Osteoblast (primary cell): Measurements from ENCODE around the gene UHRF2. TPM values are rescaled to one million over a fixed set of nuclear protein-coding genes. Genes with fewer than 3 reads are reported as not detected.

Experiments used
- DNase-seq: peaks from one replicate; pipeline ENCODE4 v3.0.0; 2011; ENCODE audit warnings: low spot score, mixed read lengths; ENCODE audit not compliant: insufficient read length; ENCODE audit errors: missing footprints
- H2AFZ ChIP-seq: 2 replicates; pipeline ENCODE4 v1.6.0; 2011; ENCODE audit warnings: mild to moderate bottlenecking, low read length
- H3K27ac ChIP-seq: 2 replicates; pipeline ENCODE4 v1.5.1; 2011; ENCODE audit warnings: mild to moderate bottlenecking, low read depth, low read length, moderate library complexity
- H3K27me3 ChIP-seq: 2 replicates; pipeline ENCODE4 v1.6.0; 2012; ENCODE audit warnings: mild to moderate bottlenecking, control low read depth, inconsistent platforms, low read length, moderate library complexity; ENCODE audit not compliant: insufficient read depth
- H3K36me3 ChIP-seq: 2 replicates; pipeline ENCODE4 v1.5.1; 2011; ENCODE audit warnings: mild to moderate bottlenecking, low read length, control low read depth, moderate library complexity; ENCODE audit not compliant: insufficient read depth
- H3K4me1 ChIP-seq: 2 replicates; pipeline ENCODE4 v1.5.1; 2011; ENCODE audit warnings: mild to moderate bottlenecking, low read length, control low read depth, moderate library complexity; ENCODE audit not compliant: insufficient read depth
- H3K4me2 ChIP-seq: 2 replicates; pipeline ENCODE4 v1.6.0; 2011; ENCODE audit warnings: mild to moderate bottlenecking, low read length; ENCODE audit not compliant: insufficient read depth
- H3K4me3 ChIP-seq: fragments of 200-600 bp; sonication (generic); 3 replicates; pipeline ENCODE4 v1.5.1; 2012; ENCODE audit warnings: mild to moderate bottlenecking, low read length, inconsistent platforms; ENCODE audit not compliant: insufficient read depth
- H3K79me2 ChIP-seq: 2 replicates; pipeline ENCODE4 v1.6.0; 2012; ENCODE audit warnings: mild to moderate bottlenecking, low read length, control low read depth, inconsistent platforms; ENCODE audit not compliant: insufficient read depth
- H3K9me3 ChIP-seq: 2 replicates; pipeline ENCODE4 v1.5.1; 2011; ENCODE audit warnings: low read depth, low read length, control low read depth
- H4K20me1 ChIP-seq: 2 replicates; pipeline ENCODE4 v1.6.0; 2012; ENCODE audit warnings: mild to moderate bottlenecking, low read length, control low read depth; ENCODE audit not compliant: insufficient read depth
- CTCF ChIP-seq: IDR thresholded peaks from 2 replicates; pipeline ENCODE4 v1.5.1; 2011; ENCODE audit warnings: mild to moderate bottlenecking, low read depth, low read length, moderate library complexity; ENCODE audit errors: extremely low read depth
- total RNA-seq: library from RNA; depleted of rRNA; stranded (reverse); fragments of >200 nt; gene quantifications from 2 replicates; pipeline ENCODE4 v1.2.3, GENCODE V29; 2012

UHRF2 gene
- total RNA-seq, 1 donor = 84.3 TPM

- no peaks in the 10 kb centered on the region for H3K27me3 ChIP-seq
Observed at GRCh38 chr9:6459718-6460117, 46.7 kb downstream of the UHRF2 start.

GRCh38 chr9:6460189-6460768 lies 47.3 kb downstream of the UHRF2 start:
- Histone ChIP-seq H3K4me1 (no peaks in the 10 kb centered on the region), H2AFZ (no peak overlapping the region), H3K36me3 (peaks cover 9% of the 10 kb centered on the region), H4K20me1 (peaks cover 11% of the 10 kb centered on the region), H3K4me2 (no peak overlapping the region), H3K4me3 (no peak overlapping the region), H3K79me2 (peaks cover 99% of the 10 kb centered on the region), H3K9me3 (no peaks in the 10 kb centered on the region), H3K27me3 (no peaks in the 10 kb centered on the region), H3K27ac (no peak overlapping the region)
- no peak for TF ChIP-seq CTCF
- no peak for DNase-seq

More at GRCh38 chr9:6459718-6460117, 46.7 kb downstream of the UHRF2 start:
- Histone ChIP-seq H3K79me2 (peaks cover 99% of the 10 kb centered on the region), H3K9me3 (no peaks in the 10 kb centered on the region), H2AFZ (no peak overlapping the region), H3K4me1 (no peaks in the 10 kb centered on the region), H3K4me3 (no peak overlapping the region), H4K20me1 (peaks cover 14% of the 10 kb centered on the region), H3K4me2 (no peak overlapping the region), H3K36me3 (peaks cover 9% of the 10 kb centered on the region), H3K27ac (no peak overlapping the region)
- DNase-seq = no peak
- TF ChIP-seq CTCF = no peak

DNA sequence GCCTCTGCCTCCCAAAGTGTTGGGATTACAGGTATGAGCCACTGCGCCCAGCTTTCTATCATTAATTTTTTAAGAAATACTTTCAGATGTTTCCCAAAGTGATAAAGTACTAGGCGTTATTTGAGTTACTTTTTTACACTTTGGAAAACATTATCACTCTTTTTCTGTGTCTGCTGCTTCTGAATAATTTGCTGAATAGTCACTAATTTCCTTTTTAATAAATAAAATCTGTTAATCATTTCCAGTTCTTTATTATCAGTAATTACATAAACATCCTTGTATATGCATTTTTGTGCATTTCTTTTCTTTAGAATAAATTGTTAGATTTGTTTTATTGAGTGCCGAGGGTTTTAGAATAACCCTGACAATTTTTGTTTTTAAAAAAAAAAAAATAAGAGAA lies 48.6 kb downstream of the UHRF2 start:
- H3K36me3 ChIP-seq = peaks cover 9% of the 10 kb centered on the region
- H3K4me3 ChIP-seq = no peak overlapping the region
- peaks cover 98% of the 10 kb centered on the region for H3K79me2 ChIP-seq
- peaks cover 9% of the 10 kb centered on the region for H4K20me1 ChIP-seq
- no peak overlapping the region for H3K27ac ChIP-seq
- no peak overlapping the region for H2AFZ ChIP-seq
- TF ChIP-seq CTCF = no peak
- H3K4me1 ChIP-seq = no peaks in the 10 kb centered on the region
- no peak overlapping the region for H3K4me2 ChIP-seq
- no peak for DNase-seq
- no peaks in the 10 kb centered on the region for H3K27me3 ChIP-seq
- no peaks in the 10 kb centered on the region for H3K9me3 ChIP-seq

DNA sequence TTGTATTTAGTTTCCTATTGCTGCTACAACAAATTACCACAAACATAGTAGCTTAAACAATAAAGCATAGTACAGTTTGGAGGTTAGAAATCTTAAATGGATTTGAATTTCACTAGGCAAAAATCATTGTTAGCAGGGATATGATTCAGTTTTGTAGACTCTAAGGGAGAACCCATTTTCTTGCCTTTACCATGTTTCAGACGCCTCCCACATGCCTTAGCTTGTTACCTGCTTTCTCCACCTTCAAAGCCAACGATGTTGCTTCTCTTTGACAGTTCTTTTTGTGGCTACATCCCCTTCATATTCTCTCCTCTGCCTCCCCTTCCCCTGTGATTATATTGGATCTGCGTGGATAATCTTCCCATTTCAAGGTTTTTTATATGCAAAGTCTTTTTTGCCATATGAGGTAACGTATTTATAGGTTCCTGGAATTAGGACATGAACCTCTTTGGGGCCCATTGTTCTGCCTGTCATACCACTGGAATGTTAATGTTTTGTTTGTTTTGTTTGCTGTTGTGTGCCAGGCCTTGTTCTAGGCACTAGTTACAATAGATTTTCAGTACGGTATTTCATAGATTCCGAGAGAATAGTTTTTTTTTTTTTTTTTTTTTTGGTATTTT lies 54.1 kb downstream of the UHRF2 start:
- no peak for DNase-seq

More for the DNA sequence above, 54.1 kb downstream of the UHRF2 start:
- Histone ChIP-seq H3K27ac (no peak overlapping the region), H3K9me3 (no peaks in the 10 kb centered on the region), H3K79me2 (peaks cover 95% of the 10 kb centered on the region), H3K4me2 (no peak overlapping the region), H3K4me3 (no peak overlapping the region), H3K4me1 (peaks cover 7% of the 10 kb centered on the region), H3K36me3 (peaks cover 10% of the 10 kb centered on the region), H3K27me3 (no peaks in the 10 kb centered on the region), H4K20me1 (no peaks in the 10 kb centered on the region), H2AFZ (no peak overlapping the region)
- TF ChIP-seq CTCF = no peak
